HG03060 (cell line): Measurements from ENCODE around the gene UROS.

Source experiments
- ATAC-seq: cut with Tn5 transposase; IDR thresholded peaks from one replicate; pipeline ENCODE4 v1.9.1; 2021; ENCODE audit warnings: low read depth, moderate number of reproducible peaks; ENCODE audit not compliant: unreplicated experiment

Gene UROS

DNA sequence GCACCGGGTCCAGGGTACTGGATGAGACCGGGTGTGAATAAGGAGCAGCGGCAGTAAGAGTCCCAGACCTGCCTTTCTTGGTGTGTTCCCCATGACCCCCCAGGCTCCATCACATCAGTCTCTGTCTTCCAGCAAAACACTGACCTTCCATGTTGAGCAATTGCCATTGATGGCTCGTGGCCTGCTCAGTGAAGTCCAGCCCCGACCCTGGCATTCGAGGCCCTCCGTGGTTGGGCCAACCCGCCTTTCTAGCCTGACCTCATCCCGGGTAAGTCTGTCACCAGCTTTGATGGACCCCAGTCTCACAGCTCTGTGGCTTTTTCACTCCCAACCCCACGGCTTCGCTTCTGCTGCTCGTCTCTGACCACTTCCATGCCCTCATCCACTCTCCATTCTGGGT is 53.9 kb downstream of the UROS start:
- no peak for ATAC-seq

GRCh38 chr10:125768219-125768855 is 54.7 kb downstream of the UROS start:
- ATAC-seq: no peak

- no peak for ATAC-seq
Observed at GRCh38 chr10:125766511-125766910, 56.5 kb downstream of the UROS start.

- no peak for ATAC-seq
Observed at GRCh38 chr10:125765835-125766234, 57.2 kb downstream of the UROS start.

DNA sequence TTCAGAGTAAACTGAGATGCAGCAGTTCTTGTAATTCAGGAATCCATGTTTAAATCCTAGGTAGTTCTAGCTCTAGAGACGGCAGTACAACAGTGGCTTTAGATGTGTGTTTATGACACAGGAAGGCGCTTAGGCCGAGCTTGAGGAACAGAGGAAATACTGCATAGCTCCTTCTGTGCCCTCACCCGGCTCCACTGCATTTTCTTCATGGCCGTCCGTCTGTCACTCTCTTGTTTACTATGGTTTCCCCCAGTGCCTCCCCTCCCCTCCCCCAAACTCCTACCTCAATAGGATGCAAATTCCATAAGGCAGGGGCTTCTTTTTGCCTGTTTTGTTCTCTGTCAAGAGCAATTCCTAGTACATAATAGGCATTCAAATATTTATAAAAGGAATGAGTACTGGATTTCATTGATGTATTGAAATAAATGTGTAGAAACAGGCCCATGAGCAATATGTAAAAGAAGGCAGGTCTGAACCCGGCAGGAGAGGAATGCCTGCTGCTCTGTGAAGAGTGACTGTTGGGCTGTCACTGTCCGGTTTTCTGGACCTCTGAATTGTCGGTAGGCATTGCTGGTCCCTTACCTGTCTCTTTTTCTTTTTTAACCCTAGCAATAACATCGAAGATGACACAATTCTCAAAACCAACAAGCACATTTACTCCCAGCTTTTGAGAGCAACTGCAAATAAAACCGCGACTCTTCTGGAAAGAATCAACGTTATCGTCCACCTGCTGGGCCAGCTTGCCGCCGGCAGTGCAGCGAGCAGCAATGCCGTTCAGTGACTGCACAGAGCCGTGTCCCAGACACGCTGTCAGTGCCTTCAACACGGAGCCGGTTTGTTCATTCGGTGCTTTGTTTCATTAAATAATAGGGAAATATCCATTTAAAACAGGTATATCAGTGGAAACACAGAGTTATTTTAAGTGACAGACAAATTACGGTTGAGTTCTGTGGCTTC is 60.1 kb downstream of the UROS start:
- ATAC-seq: no peak

GRCh38 chr10:125761961-125762360 is 61.1 kb downstream of the UROS start:
- no peak for ATAC-seq

DNA sequence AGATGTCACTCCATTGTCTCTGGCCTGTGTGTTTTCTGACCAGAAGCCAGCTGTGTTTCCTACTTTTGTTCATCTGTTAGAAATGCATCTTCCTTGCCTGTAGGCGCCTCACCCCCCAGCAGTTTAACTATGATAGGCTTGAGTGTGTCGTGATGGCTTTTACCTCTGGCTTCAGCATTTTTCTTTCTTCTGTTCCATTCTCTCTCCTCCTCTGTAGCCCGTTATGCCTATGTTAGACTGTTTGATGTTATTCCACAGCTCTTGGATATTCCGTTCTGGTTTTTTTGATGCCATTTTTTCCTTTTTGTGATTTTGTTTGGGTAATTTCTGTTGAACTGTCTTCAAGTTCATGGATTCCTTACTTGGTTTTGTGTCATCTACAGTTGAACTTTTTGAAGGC is 65.3 kb downstream of the UROS start:
- ATAC-seq: no peak

DNA sequence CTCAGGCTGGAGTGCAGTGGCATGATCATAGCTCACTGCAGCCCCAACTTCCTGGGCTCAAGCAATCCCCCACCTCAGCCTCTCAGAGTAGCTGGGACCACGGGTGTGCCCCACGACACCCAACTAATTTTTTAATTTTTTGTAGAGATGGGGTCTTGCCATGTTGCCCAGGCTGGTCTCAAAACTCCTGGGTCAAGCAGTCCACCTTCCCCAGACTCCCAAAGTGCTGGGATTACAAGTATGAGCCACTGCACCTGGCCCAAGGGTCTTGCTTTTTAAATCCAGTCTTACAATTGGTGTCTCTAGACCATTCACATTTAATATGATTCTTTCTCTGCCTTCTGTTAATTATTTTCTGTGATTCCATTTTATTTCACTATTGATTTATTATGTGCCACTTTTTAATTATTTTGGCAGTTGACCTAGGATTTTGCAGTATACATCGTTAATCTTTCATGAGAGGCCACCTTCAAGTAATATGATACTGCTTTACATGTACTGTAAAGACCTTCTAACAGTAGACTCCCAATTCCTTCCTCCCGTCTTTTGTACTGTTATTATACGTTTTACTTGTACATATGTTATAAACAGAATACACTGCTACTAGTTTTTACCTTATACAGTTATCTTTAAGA is 66.1 kb downstream of the UROS start:
- ATAC-seq: no peak

- ATAC-seq: no peak
Observed at GRCh38 chr10:125756196-125756595, 66.9 kb downstream of the UROS start.

DNA sequence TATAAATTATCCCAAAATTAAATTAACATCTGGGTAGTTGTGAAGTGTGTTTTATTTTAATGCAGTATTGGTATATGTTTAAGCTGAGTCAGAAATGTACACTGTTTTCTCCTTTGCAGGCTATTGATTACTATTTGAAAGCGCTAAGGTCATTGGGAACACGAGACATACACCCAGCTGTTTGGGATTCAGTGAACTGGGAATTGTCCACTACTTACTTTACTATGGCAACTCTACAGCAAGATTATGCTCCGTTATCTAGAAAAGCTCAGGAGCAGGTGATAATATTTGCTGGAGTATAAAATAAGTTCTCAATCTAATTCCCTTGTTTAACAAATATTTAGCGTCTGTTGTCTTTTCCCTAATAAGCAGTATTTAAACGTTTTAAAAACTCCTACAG is 75.6 kb downstream of the UROS start:
- no peak for ATAC-seq

DNA sequence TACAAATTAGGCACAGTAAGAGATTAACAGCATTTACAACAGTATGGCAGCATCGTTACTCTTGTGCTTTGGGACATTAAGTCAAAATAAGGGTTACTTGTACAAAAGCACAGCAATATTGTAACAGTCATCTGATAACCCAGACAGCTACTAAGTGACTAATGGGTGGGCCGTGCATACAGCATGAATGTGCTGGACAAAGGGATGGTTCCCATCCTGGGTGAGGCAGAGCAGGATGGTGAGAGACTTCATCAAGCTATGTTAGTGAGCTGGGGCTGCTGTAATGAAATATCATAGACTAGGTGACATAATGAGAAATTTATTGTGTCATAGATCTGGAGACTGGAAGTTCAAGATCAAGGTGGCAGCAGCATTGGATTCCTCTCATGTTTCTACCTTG is 78.1 kb downstream of the UROS start:
- ATAC-seq: no peak

DNA sequence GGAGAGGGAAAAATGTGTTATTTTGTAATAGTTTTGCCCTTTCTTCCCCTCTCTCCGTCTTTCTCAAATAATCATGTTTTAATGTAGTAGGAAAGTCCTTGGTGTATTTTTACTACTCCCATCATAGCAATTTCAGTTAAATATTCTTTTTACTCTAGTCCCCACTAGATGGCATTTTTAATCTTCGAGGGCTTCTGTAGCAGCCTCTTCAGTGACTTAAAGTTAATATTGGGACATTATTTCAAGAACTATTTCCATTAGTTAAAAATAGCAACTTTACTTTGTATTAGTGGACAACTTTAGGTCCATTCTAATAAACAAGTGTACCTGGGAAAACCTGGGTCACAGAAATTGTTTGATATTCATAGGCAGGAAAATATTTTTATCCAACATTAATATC is 80.6 kb downstream of the UROS start:
- ATAC-seq: no peak

GRCh38 chr10:125739994-125740679 is 82.9 kb downstream of the UROS start:
- ATAC-seq: no peak
